WTC11 (cell line): ENCODE measurements around the gene DCLK1. TPM values are rescaled to one million over a fixed set of nuclear protein-coding genes. Genes with fewer than 3 reads are reported as not detected.
A peak's percentile ranks its signal among the peaks of the same experiment; 100 is the strongest.

Experiments
- ATAC-seq: fragments of 200-7000 bp; cut with Tn5 transposase; 2 replicates; pipeline ENCODE4 v1.10.0; 2021; ENCODE audit warnings: mild to moderate bottlenecking, moderate library complexity
- Bru-seq: library from RNA; stranded (reverse); fragments of 400-500 nt; gene quantifications from one replicate; lab custom pipeline; 2021; lab: Mats Ljungman, UMichigan
- CTCF ChIA-PET: fragments of 300-600 bp; sonication (Branson Sonifier 250); formaldehyde crosslinking; loops from one replicate; lab custom pipeline; 2021; ENCODE audit warnings: antibody characterized with exemption; lab: Charles Lee
- POLR2A ChIA-PET: fragments of 350-600 bp; sonication (Branson Sonifier 250); formaldehyde crosslinking; loops from one replicate; lab custom pipeline; 2021; ENCODE audit warnings: antibody characterized with exemption; lab: Charles Lee
- DNase-seq: peaks from one replicate; pipeline ENCODE4 v3.0.0; 2021; ENCODE audit warnings: low spot score
- H3K27ac Mint-ChIP-seq: 2 replicates; pipeline ENCODE4 v1.8.0; 2021; ENCODE audit warnings: mixed read lengths
- H3K27me3 Mint-ChIP-seq: 2 replicates; pipeline ENCODE4 v1.8.0; 2021; ENCODE audit warnings: low read depth, mild to moderate bottlenecking, moderate library complexity, mixed read lengths
- H3K36me3 Mint-ChIP-seq: 2 replicates; pipeline ENCODE4 v1.8.0; 2021; ENCODE audit warnings: mixed read lengths
- H3K4me1 Mint-ChIP-seq: 2 replicates; pipeline ENCODE4 v1.8.0; 2022; ENCODE audit warnings: mixed read lengths
- H3K4me3 Mint-ChIP-seq: 2 replicates; pipeline ENCODE4 v1.8.0; 2021; ENCODE audit warnings: mild to moderate bottlenecking, moderate library complexity, mixed read lengths
- H3K9me3 Mint-ChIP-seq: 2 replicates; pipeline ENCODE4 v1.8.0; 2021; ENCODE audit warnings: mixed read lengths
- ATF3 ChIP-seq: sonication (generic); formaldehyde crosslinking; conservative IDR thresholded peaks from 2 replicates; pipeline ENCODE4 v1.8.1; 2022; ENCODE audit warnings: mild to moderate bottlenecking, missing genetic modification reagents
- CBFB ChIP-seq: sonication (generic); formaldehyde crosslinking; IDR thresholded peaks from 2 replicates; pipeline ENCODE4 v1.8.1; 2022; ENCODE audit warnings: mild to moderate bottlenecking, low read depth, missing genetic modification reagents
- EMX1 ChIP-seq: fragments of 250-450 bp; sonication (Bioruptor Pico); IDR thresholded peaks from 2 replicates; pipeline ENCODE4 v1.8.0; 2021; ENCODE audit warnings: mild to moderate bottlenecking
- FOXK1 ChIP-seq: sonication (generic); formaldehyde crosslinking; IDR thresholded peaks from 2 replicates; pipeline ENCODE4 v1.8.0; 2022; ENCODE audit warnings: mild to moderate bottlenecking, moderate library complexity, missing genetic modification reagents
- GRHL2 ChIP-seq: fragments of 250-450 bp; sonication (Bioruptor Pico); IDR thresholded peaks from 2 replicates; pipeline ENCODE4 v1.8.0; 2022; ENCODE audit warnings: mild to moderate bottlenecking, moderate library complexity; ENCODE audit not compliant: insufficient replicate concordance, severe bottlenecking
- MAX ChIP-seq: sonication (generic); formaldehyde crosslinking; IDR thresholded peaks from 2 replicates; pipeline ENCODE4 v1.8.0; 2022; ENCODE audit warnings: mild to moderate bottlenecking, missing genetic modification reagents
- MXD4 ChIP-seq: fragments of 250-450 bp; sonication (Bioruptor Pico); IDR thresholded peaks from 2 replicates; pipeline ENCODE4 v1.8.0; 2021; ENCODE audit warnings: mild to moderate bottlenecking, moderate library complexity, borderline replicate concordance
- NFYB ChIP-seq: sonication (generic); formaldehyde crosslinking; conservative IDR thresholded peaks from 2 replicates; pipeline ENCODE4 v1.8.0; 2022; ENCODE audit warnings: low read depth, missing genetic modification reagents
- TEAD1 ChIP-seq: sonication (generic); formaldehyde crosslinking; IDR thresholded peaks from 2 replicates; pipeline ENCODE4 v1.8.0; 2022; ENCODE audit warnings: mild to moderate bottlenecking, missing genetic modification reagents
- ZBTB43 ChIP-seq: sonication (generic); formaldehyde crosslinking; IDR thresholded peaks from 2 replicates; pipeline ENCODE4 v1.8.1; 2023; ENCODE audit warnings: mild to moderate bottlenecking, missing genetic modification reagents
- ZNF263 ChIP-seq: sonication (generic); formaldehyde crosslinking; IDR thresholded peaks from 2 replicates; pipeline ENCODE4 v1.8.1; 2022; ENCODE audit warnings: low read depth, mild to moderate bottlenecking, moderate library complexity, missing genetic modification reagents
- ZNF281 ChIP-seq: sonication (generic); formaldehyde crosslinking; IDR thresholded peaks from 2 replicates; pipeline ENCODE4 v1.8.0; 2023; ENCODE audit warnings: mild to moderate bottlenecking, missing genetic modification reagents
- long read RNA-seq, 3 experiments: library from RNA in 1 of 3; library from capped mRNA in 1 of 3; library from polyadenylated mRNA in 1 of 3; unstranded in 2 of 3; stranded (forward) in 1 of 3; transcript quantifications; one replicate each; pipeline ENCODE4 v2.0.0, GENCODE V29; 2021
- total RNA-seq: library from RNA; stranded (reverse); gene quantifications from 3 replicates; pipeline ENCODE4 v1.2.3, GENCODE V29; 2021
- TF ChIP-seq, protein P1 (sequence below): sonication (generic); formaldehyde crosslinking; IDR thresholded peaks from 2 replicates; pipeline ENCODE4 v1.8.1; 2023; ENCODE audit warnings: mild to moderate bottlenecking, missing genetic modification reagents, moderate library complexity
- TF ChIP-seq, protein P2 (sequence below): sonication (generic); formaldehyde crosslinking; IDR thresholded peaks from 2 replicates; pipeline ENCODE4 v1.8.1; 2022; ENCODE audit warnings: low read depth, missing genetic modification reagents, borderline replicate concordance

DCLK1 gene
- total RNA-seq (15.4 to 18.5 TPM (median 15.5 TPM) in 3 replicates), Bru-seq, nascent RNA (percentile 52 among the genes with signal in this experiment)
- long read RNA-seq, experiment 1, full-length matches to known transcripts: 27 of 60 reads
- long read RNA-seq, experiment 1, partial matches to known transcripts: 11 of 60 reads
- long read RNA-seq, experiment 1, other reads (novel, unspliced or antisense): 22 of 60 reads
- long read RNA-seq, experiment 2, full-length matches to known transcripts: 6 of 21 reads
- long read RNA-seq, experiment 2, partial matches to known transcripts: 13 of 21 reads
- long read RNA-seq, experiment 2, other reads (novel, unspliced or antisense): 2 of 21 reads
- long read RNA-seq, experiment 3, full-length matches to known transcripts: 1 of 8 reads
- long read RNA-seq, experiment 3, partial matches to known transcripts: 1 of 8 reads
- long read RNA-seq, experiment 3, other reads (novel, unspliced or antisense): 6 of 8 reads

GRCh38 chr13:36131222-36131930, at the start of gene DCLK1:
Gene DCLK1 (minus strand): TSS chr13:36131382.
- H3K27me3 Mint-ChIP-seq: peaks cover 51% of the 10 kb centered on the region
- CTCF ChIA-PET: no interaction called here

More at GRCh38 chr13:36131222-36131930, at the start of gene DCLK1:
- peak; percentile 84 for ATAC-seq
- no peak within 1 kb of the TSS for H3K27ac Mint-ChIP-seq
- no peaks in the 10 kb centered on the region for H3K36me3 Mint-ChIP-seq
- 0 out of 2 replicates have a peak, but pooled peaks have one; percentile 36 for TF ChIP-seq CBFB (CRISPR knock-in tag)
- TF ChIP-seq, protein P1, sequence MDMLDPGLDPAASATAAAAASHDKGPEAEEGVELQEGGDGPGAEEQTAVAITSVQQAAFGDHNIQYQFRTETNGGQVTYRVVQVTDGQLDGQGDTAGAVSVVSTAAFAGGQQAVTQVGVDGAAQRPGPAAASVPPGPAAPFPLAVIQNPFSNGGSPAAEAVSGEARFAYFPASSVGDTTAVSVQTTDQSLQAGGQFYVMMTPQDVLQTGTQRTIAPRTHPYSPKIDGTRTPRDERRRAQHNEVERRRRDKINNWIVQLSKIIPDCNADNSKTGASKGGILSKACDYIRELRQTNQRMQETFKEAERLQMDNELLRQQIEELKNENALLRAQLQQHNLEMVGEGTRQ (CRISPR knock-in tag): no peak
- no peak for TF ChIP-seq GRHL2 (CRISPR knock-in tag)
- no peak for TF ChIP-seq ZNF281 (CRISPR knock-in tag)
- TF ChIP-seq MXD4: no peak
- no peak for TF ChIP-seq ATF3 (CRISPR knock-in tag)
- TF ChIP-seq FOXK1 (CRISPR knock-in tag): 0 out of 2 replicates have a peak, but pooled peaks have one; percentile 15
- TF ChIP-seq ZNF263 (CRISPR knock-in tag): peak; percentile 74
- TF ChIP-seq TEAD1 (CRISPR knock-in tag): peak; percentile 24; the same call in 1 of the 2 replicates
- TF ChIP-seq, protein P2, sequence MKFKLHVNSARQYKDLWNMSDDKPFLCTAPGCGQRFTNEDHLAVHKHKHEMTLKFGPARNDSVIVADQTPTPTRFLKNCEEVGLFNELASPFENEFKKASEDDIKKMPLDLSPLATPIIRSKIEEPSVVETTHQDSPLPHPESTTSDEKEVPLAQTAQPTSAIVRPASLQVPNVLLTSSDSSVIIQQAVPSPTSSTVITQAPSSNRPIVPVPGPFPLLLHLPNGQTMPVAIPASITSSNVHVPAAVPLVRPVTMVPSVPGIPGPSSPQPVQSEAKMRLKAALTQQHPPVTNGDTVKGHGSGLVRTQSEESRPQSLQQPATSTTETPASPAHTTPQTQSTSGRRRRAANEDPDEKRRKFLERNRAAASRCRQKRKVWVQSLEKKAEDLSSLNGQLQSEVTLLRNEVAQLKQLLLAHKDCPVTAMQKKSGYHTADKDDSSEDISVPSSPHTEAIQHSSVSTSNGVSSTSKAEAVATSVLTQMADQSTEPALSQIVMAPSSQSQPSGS (CRISPR knock-in tag): no peak
- no peak for TF ChIP-seq EMX1 (CRISPR knock-in tag)
- peak; percentile 63; the same call in 1 of the 2 replicates for TF ChIP-seq ZBTB43 (CRISPR knock-in tag)
- no peak for TF ChIP-seq NFYB (CRISPR knock-in tag)
- TF ChIP-seq MAX (CRISPR knock-in tag): peak; percentile 66
- TF ChIP-seq, all 79 proteins: peak for 6
- H3K4me3 Mint-ChIP-seq: peak within 1 kb of the TSS; percentile 86
- H3K4me1 Mint-ChIP-seq: peaks cover 17% of the 10 kb centered on the region
- H3K9me3 Mint-ChIP-seq: no peaks in the 10 kb centered on the region
- peak; percentile 73 for DNase-seq
- POLR2A ChIA-PET: interaction anchor here (0.5 kb wide), 1 partner anchor 143 kb away, joined by 3 read pairs; no protein-coding TSS in a partner anchor
